HG02840 (cell line): Measurements from ENCODE around the gene BEND7.

Experiments used
- ATAC-seq: cut with Tn5 transposase; IDR thresholded peaks from one replicate; pipeline ENCODE4 v1.9.1; 2021; ENCODE audit warnings: mild to moderate bottlenecking, moderate library complexity, moderate number of reproducible peaks; ENCODE audit not compliant: unreplicated experiment, low FRiP score

BEND7 gene

GRCh38 chr10:13393640-13394039 lies 135.2 kb downstream of the BEND7 start:
- no peak for ATAC-seq

GRCh38 chr10:13392701-13393100 lies 136.1 kb downstream of the BEND7 start:
- ATAC-seq, result no peak
